ENCODE measurements around the gene TMEM218.

The TMEM218 gene

DNA sequence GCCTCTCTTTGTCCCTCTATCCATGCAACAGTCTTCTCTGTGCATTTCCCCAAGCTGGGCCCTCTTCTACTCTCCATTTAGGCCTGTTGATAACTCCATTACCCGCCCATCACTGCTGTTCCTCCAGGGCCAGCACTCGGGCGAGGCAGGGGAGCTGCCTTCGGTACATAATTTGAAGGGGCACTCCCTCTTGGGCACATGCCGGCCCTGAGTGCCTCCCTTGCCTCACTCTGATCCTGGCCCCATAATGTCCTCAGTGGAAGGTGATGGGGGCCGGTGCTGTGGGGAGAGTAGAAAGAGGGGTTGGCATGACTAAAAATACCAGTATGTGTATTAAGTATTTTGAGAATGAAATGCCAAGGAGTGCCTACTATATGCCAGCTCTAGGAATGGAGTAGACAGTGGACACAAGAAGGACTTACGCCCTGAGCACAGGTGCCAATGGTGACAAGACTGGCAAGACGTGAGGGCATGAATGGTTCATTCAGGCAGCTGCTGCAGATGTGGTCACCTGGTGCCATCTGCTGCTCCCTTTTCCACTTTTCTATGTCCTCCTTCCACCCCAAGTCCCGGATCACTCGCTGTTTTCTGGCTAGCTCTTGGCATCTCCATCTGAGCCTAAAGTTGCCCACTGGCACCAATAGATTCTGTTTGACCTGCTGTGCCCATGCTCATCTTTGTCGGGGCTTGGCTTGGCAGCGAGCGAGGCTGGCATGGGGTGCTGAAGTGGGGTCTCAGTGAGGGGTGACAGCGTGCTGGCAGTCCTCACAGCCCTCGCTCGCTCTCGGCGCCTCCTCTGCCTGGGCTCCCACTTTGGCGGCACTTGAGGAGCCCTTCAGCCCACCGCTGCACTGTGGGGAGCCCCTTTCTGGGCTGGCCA, 22.6 kb downstream of the TMEM218 start:
- no peak for DNase-seq

- DNase-seq, result no peak
Measured at GRCh38 chr11:125088123-125088522, 23.3 kb downstream of the TMEM218 start.

DNA sequence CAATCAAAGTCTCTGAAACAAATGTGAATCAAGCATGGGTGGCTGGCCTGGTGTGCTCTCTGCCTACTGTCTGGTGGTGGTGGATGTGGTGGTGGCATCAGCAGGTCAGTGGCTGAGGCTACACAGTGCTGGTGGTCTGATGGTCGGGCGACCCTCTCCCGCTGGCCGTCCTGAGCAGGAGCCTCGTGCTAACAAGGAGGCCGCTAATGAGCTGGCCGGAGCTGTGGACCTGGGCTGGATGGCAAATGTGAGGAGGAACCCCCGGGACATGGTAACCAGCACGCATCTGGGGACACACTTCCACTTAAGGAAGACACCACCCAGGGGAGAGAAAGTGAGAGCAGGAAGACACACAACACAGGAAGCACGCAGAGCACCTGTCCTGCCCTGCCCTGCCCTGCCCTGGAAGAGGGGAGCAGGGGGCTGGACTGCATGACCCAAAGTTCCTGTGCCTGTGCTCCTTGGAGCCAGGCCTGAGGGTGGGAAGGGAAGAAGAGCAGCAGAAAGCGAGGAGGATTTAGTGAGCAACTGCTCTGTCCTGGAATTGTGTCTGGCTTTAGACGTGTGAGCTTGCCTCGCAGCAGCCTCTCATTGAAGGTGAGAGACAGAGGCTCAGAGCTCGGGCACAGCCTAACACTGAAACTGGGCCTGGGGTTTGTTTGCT, 24.7 kb downstream of the TMEM218 start:
- no peak for DNase-seq

- no peak for DNase-seq
Measured at GRCh38 chr11:125085301-125086081, 25.9 kb downstream of the TMEM218 start.

GRCh38 chr11:125084761-125085231, 26.6 kb downstream of the TMEM218 start:
- DNase-seq, result no peak

DNA sequence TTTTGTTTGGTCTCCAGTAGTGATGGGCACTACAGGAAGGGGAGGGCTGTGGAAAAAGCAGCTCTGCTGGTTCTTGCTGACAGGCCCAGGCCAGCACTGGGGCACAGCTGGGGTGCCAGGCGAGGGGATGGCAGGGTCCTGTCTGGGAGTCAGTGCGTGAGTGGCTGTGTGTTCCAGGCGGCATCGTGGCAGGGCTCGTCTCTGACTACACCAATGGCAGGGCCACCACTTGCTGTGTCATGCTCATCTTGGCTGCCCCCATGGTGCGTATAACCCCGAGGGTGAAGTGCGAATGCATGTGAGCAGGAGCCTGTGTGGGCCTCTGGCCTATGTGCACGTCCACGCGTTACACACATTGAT, 27.4 kb downstream of the TMEM218 start:
- no peak for DNase-seq

DNA sequence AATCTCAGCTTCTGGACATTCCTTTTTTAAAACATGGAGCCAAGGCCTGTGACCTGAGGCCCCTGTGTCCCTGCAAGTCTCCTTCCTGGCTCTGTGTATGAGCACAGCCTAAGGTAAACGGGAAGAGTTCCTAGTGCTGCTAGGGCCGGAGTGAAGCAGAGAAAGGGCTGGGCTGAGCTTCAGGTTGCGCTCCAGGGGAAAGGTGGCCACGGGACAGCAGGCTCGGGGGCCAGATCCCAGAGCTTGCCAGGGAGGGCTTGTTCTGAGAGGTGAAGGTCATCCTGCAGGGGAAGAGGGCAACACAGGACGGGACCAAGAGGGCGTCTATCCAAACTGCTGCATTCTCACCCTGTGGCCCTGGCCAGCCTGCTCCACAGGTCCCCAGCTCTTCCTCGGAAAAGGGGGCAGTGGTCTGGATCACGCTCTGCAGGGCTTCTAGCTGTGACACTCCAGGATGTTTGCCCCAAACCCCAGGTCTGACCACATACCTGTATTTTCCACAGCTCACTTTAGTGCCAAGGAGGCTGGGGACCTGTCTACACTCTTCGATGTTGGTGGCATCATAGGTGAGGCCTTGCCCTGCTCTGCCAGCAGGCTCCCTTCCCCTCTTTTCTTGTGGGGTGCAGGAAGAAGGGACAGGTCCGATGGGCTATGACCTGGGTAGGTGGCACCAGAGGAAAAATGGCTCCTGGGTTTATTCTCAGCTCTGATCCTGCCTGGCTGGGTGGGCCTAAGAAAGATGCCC, 27.9 kb downstream of the TMEM218 start:
- no peak for DNase-seq

DNA sequence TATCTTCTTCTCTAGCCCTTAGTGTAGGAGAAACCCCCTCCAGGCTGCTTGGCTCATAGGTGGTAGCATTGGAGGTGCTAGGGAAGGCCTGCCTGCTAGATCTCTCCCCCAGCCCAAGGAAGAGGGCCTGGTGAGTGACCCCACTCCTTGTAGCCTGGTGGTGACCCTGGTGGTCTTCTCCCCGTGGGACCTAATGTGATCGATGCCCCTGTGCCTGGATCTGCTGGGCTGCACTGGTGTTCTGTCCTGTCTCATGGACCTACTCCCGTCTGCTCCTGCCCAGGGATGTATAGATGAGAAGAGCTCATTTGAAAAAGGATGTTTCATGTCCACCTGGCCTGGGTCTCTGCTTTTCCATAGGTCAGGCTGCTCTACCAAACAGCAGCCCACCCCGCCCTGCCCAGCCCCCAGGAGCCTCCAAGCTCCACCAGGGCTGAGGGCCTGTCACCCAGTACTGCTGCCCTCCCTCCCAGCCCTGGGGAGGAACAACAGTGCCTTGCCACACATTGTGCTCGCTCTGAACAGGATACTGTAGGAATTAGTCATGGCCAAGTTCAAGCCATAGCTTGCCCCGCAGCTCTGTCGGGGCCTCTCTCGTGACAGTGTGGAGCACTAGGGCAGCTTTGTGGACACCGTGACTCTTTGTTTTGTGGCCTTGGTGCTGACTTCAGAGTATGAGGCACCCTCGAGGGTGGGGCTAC, 28.7 kb downstream of the TMEM218 start:
- DNase-seq, result no peak

- no peak for DNase-seq
Measured at GRCh38 chr11:125082040-125082439, 29.4 kb downstream of the TMEM218 start.

GRCh38 chr11:125081098-125081798, 30.2 kb downstream of the TMEM218 start:
- DNase-seq, result no peak

DNA sequence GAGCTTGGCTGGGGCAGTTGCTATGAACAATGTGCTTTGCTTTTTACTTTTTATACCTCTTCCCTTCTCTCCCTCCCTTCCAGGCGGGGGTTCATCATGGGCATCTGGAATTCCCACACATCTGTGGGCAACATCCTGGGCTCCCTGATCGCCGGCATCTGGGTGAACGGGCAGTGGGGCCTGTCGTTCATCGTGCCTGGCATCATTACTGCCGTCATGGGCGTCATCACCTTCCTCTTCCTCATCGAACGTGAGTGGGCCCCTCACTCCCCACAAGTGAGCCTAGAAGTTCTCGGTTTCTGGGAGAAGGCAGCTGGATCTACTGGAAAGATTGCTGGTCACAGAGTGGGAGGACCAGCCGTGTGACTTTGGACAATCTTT, 30.9 kb downstream of the TMEM218 start:
- DNase-seq, result no peak

- no peak for DNase-seq
Measured at GRCh38 chr11:125079878-125080530, 31.4 kb downstream of the TMEM218 start.

GRCh38 chr11:125079151-125079877, 32.1 kb downstream of the TMEM218 start:
- DNase-seq, result no peak

DNA sequence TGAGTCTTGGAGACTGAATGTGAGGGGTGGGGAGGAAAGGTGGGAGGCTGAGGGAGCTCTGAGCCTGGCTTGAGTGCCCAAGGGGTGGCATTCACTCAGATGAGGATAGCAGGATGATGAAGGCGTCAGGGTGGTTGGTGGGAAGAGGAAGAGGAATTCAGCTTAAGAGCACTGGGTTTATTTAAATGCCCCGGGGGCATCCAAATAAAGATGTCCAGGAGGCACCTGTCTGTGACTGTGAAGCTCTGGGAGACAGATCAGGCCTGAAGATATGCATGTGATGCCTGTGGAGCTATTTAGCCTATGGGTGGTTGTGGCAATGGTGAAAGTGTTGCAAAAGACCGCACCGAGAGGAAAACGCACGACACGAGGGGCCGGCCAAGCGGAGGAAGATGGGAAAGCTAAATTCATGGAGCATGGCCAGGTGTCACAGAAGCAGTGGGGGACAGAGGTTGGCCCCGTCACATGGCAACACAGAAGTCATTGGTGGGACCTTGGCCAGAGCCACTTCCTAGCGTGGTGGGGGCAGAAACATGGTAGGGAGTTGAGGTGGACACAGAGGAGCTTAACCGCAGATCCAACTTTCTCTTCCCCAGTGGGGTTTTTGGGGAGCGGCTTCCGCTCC, 32.8 kb downstream of the TMEM218 start:
- no peak for DNase-seq

DNA sequence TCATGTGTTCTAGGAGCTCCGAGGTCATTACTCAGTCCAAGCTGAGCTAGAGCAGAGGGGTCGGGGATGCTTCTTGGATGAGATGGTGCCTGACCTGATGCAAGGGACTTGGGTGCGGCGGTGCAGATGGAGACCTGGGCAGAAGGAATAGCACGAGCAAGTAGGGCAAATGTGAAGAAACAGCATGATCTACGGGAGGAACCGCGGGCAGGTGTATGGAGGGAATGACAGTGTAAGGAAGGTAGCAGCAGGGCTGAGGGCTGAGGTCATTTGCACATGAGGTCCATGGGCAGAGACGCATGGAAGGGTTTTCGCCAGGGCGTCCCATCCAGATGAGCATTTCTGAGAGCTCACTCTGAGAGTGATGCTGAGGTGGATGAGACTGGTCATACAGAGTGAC, 33.4 kb downstream of the TMEM218 start:
- DNase-seq, result no peak

DNA sequence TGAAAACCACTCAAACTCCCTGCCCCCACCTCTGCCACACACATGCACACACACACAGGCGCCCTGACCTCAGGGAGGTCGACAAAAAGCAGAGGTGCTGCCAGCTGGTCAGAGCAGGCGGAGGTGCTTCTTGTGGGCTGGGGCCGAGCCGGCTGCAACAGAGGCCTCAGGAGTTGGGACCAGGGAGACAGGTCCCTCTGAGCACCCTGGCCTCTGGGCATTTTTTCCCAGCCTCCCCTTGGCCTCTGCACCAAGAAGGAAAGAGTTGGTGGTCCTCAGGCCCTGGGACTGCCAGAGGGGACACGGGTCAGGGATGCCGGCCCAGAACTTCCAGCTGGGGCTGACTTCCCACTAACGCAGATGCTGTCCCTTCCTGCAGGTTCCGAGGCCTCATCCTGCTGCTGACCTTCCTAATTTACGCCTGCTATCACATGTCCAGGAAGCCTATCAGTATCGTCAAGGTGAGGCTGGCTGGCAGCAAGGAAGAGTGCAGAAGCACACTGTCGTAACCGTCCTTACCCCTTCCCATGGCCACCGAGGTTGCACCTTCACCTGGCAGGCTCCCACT, 35.0 kb downstream of the TMEM218 start:
- no peak for DNase-seq

- no peak for DNase-seq
Measured at GRCh38 chr11:125075900-125076317, 35.5 kb downstream of the TMEM218 start.

DNA sequence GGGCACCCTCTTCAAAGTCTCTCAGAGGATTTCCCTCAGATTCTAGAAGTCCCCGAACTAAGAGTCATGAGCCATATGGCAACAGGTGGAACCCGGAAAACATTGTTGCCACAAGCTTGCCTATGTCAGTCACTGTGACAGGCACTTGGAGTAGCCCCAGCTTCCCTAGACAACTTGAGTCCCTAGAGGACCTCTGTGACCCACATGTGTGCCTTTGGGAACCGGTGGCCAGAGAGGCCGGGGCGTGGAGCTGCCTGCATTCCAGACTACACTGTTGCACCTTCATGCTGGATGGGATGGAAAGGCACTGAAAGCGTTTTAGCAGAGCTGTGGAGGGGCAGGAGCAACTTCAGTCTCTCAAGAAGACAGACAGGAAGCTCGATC, 36.2 kb downstream of the TMEM218 start:
- DNase-seq, result no peak

GRCh38 chr11:125074511-125075241, 36.8 kb downstream of the TMEM218 start:
- no peak for DNase-seq
